ENCODE results near the gene REPIN1.

DNA sequence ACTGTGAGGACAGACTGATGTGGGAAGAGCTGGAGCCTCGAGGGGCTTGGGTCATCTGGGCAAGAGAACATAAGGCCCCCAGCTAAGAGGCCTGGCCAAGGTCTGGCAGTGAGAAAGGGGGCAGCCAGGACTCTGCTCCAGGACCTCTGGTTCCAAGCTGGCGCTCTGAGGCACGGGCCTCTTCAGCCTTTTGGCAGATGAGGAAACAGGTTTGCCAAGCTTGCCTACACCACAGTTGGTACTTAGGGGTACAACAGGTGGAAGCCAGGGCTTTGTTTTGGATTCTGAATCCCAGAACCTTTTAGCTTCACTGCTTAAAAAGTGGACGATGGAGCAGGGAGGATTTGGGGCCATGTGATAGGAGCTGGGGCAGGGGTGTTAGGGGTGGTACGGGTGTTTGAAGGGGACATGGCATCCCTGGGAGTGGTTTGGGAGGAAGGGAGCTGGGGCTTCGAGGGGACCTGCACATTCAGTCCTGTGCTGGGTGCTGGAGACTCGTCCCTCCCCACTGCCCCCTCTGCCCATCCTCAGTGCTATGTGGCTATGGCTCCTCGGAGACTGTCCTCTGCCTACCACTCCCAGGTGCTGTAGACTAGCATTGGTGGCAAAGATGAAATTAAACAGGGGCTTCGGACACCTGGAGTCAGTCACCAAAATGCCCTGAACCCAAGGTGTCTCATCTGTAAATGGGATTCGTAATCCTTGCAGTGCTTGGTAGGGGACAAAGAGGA is 40.8 kb downstream of the REPIN1 start:
- TF ChIP-seq CTCF (IDR thresholded peaks at IDR 0.05; ENCODE audit: low read length) (no peak), EZH2 (optimal IDR thresholded peaks at IDR 0.05; ENCODE audit: low read depth, low read length) (no peak), EZH2phosphoT487 (IDR thresholded peaks at IDR 0.05; ENCODE audit: low read length) (no peak)

Data from MM.1S (cell line).